HL-60 (cell line): ENCODE data around the gene BOLA3.

ENCODE experiments used
- DNase-seq, 2 experiments: peaks; one replicate each; pipeline ENCODE4 v3.0.0-alpha.2; 2010 to 2020; ENCODE audit warnings: low read depth in 1 of 2, low spot score in 1 of 2
- H3K27ac ChIP-seq: fragments of 250-450 bp; sonication (Bioruptor Pico); replicated peaks from 2 replicates; pipeline ENCODE4 v1.5.1; 2020; ENCODE audit warnings: mild to moderate bottlenecking, moderate library complexity
- H3K27me3 ChIP-seq: fragments of 250-450 bp; sonication (Bioruptor Pico); 2 replicates; pipeline ENCODE4 v1.5.1; 2021; ENCODE audit warnings: mild to moderate bottlenecking, moderate library complexity; ENCODE audit not compliant: insufficient read depth, poor library complexity, severe bottlenecking
- H3K4me3 ChIP-seq: replicated peaks from 2 replicates; pipeline ENCODE4 v1.5.1; 2011; ENCODE audit warnings: mild to moderate bottlenecking, control low read depth, low read length; ENCODE audit not compliant: insufficient read depth
- CTCF ChIP-seq: IDR thresholded peaks from one replicate; pipeline ENCODE4 v1.5.1; 2011; ENCODE audit warnings: low read length, control low read depth, inconsistent platforms; ENCODE audit not compliant: insufficient read depth
- GABPA ChIP-seq: IDR thresholded peaks from 2 replicates; pipeline ENCODE4 v1.6.1; 2012; ENCODE audit warnings: low read depth
- POLR2AphosphoS5 ChIP-seq: IDR thresholded peaks from 2 replicates; pipeline ENCODE4 v1.6.1; 2012; ENCODE audit warnings: low read depth
- SPI1 ChIP-seq: IDR thresholded peaks from 2 replicates; pipeline ENCODE4 v1.6.1; 2012; ENCODE audit warnings: low read depth, mild to moderate bottlenecking, borderline replicate concordance
- TF ChIP-seq, protein P1 (sequence below): IDR thresholded peaks from 2 replicates; pipeline ENCODE4 v1.6.1; 2012; ENCODE audit warnings: low read depth; ENCODE audit not compliant: insufficient replicate concordance

The BOLA3 gene

DNA sequence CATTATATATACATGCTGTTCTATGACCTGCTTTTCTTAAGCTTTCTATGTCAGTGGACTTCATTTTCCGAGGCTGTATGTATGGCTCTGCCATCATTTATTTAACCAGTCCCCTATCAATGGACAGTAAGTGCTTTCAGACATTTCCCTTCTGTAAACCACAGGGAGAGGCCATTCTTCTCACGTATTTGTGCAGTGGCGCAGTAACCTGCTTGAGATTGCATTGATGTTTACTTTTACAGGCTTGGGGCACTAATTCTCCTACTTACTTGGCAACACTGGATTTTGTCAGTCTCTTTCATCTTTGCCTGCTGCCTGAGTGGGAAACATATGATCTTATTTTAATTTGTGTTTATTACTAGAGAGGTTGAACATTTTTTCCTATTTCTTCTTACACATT is 52.1 kb downstream of the BOLA3 start:
- Histone ChIP-seq H3K27ac (no peak overlapping the region), H3K4me3 (no peak overlapping the region), H3K27me3 (no peaks in the 10 kb centered on the region)
- no peak for DNase-seq
- TF ChIP-seq GABPA (no peak), SPI1 (no peak), CTCF (no peak), POLR2AphosphoS5 (no peak)
- TF ChIP-seq, protein P1, sequence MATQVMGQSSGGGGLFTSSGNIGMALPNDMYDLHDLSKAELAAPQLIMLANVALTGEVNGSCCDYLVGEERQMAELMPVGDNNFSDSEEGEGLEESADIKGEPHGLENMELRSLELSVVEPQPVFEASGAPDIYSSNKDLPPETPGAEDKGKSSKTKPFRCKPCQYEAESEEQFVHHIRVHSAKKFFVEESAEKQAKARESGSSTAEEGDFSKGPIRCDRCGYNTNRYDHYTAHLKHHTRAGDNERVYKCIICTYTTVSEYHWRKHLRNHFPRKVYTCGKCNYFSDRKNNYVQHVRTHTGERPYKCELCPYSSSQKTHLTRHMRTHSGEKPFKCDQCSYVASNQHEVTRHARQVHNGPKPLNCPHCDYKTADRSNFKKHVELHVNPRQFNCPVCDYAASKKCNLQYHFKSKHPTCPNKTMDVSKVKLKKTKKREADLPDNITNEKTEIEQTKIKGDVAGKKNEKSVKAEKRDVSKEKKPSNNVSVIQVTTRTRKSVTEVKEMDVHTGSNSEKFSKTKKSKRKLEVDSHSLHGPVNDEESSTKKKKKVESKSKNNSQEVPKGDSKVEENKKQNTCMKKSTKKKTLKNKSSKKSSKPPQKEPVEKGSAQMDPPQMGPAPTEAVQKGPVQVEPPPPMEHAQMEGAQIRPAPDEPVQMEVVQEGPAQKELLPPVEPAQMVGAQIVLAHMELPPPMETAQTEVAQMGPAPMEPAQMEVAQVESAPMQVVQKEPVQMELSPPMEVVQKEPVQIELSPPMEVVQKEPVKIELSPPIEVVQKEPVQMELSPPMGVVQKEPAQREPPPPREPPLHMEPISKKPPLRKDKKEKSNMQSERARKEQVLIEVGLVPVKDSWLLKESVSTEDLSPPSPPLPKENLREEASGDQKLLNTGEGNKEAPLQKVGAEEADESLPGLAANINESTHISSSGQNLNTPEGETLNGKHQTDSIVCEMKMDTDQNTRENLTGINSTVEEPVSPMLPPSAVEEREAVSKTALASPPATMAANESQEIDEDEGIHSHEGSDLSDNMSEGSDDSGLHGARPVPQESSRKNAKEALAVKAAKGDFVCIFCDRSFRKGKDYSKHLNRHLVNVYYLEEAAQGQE: no peak

DNA sequence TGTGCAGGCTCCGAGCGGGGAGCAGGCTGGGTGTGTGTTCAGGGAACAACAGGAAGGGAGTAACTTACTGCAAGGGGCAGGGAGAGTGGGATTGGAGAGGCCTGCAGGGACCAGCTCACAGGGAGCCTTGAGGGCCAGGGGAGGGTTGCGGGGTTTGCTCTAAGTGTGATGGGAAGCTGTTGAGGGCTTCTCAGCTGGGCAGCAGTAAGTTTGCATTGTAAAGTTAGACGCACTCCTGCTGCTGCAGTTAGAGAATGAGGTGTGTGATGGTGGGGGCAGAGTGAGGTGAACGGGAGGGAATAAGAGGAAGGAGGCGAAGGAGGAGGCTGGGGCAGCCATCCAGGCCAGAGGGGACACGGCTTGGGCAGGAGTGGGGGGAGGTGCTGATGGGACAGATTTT is 53.4 kb downstream of the BOLA3 start:
- no peak overlapping the region for H3K4me3 ChIP-seq
- no peak for TF ChIP-seq CTCF
- TF ChIP-seq, protein P1: no peak
- TF ChIP-seq SPI1: no peak
- TF ChIP-seq GABPA: no peak
- no peak for TF ChIP-seq POLR2AphosphoS5
- no peak for DNase-seq
- H3K27ac ChIP-seq: no peak overlapping the region
- H3K27me3 ChIP-seq: no peaks in the 10 kb centered on the region

DNA sequence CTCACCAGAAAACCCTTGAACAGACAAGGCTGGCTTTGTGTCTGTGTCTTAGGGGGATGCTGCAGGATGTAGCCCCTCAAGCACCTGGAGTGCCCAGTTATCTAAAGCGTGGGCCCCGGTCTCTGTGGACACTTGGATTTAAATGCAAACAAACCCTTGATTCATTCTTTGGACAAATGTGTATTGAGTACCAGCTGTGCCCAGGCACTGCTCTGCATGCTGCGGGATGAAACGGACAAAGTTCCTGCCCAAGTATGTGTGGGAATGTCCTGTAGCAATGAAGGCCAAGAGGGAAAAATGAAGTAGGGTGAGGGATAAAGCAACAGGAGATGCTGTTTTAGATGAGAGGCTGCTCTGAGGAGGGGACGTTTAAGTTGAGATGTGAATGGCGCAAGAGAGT is 53.9 kb downstream of the BOLA3 start:
- TF ChIP-seq POLR2AphosphoS5: no peak
- TF ChIP-seq CTCF: no peak
- no peak for TF ChIP-seq GABPA
- no peak for TF ChIP-seq SPI1
- TF ChIP-seq, protein P1: no peak
- no peak overlapping the region for H3K27ac ChIP-seq
- H3K4me3 ChIP-seq: no peak overlapping the region
- H3K27me3 ChIP-seq: no peaks in the 10 kb centered on the region
- DNase-seq: no peak
